Adrenal gland (tissue), 12 donors: ENCODE data around the gene TOP3B. TPM values are rescaled to one million over a fixed set of nuclear protein-coding genes. Genes with fewer than 3 reads are reported as not detected.

ENCODE experiments used
- DNase-seq, 7 donors: peaks; one replicate each; pipeline ENCODE4 v3.0.0-alpha.2; 2019 to 2020
- H3K27ac ChIP-seq, 5 donors: fragments of 200-600 bp; sonication (generic) in 4 of 5; 1 replicate in 3 of 5; 2 replicates in 2 of 5; pipeline versions ENCODE4 v1.5.1 to v1.8.0; 2016 to 2020; ENCODE audit warnings: mild to moderate bottlenecking in 1 of 5
- H3K27me3 ChIP-seq: fragments of 200-600 bp; 2 replicates; pipeline ENCODE4 v1.8.0; 2021
- H3K36me3 ChIP-seq, 2 donors: fragments of 200-600 bp; replicated peaks in 1 of 2; 1 replicate in 1 of 2; 2 replicates in 1 of 2; pipeline versions ENCODE4 v1.5.1 to v1.8.0; 2018 to 2022
- H3K4me1 ChIP-seq, 2 donors: fragments of 200-600 bp; replicated peaks in 1 of 2; 1 replicate in 1 of 2; 2 replicates in 1 of 2; pipeline versions ENCODE4 v1.5.1 to v1.8.0; 2018 to 2021
- H3K4me3 ChIP-seq, 4 donors: fragments of 200-600 bp; sonication (generic) in 3 of 4; one replicate each; pipeline ENCODE4 v1.5.1; 2016 to 2018
- H3K9me3 ChIP-seq, 3 donors: fragments of 200-600 bp; sonication (generic) in 1 of 3; replicated peaks in 1 of 3; 1 replicate in 2 of 3; 2 replicates in 1 of 3; pipeline versions ENCODE4 v1.5.1 to v1.8.0; 2016 to 2021
- CTCF ChIP-seq, 6 experiments: fragments of 450-650 bp in 4 of 6; fragments of 200-600 bp in 2 of 6; sonication (generic) in 1 of 6; IDR thresholded peaks; 1 replicate in 5 of 6; 2 replicates in 1 of 6; pipeline versions ENCODE4 v1.5.1 to v1.8.0; 2016 to 2021; ENCODE audit warnings: antibody characterized with exemption in 6 of 6, mild to moderate bottlenecking in 2 of 6, moderate library complexity in 1 of 6
- POLR2A ChIP-seq, 2 donors: fragments of 450-650 bp; IDR thresholded peaks; one replicate each; pipeline ENCODE4 v1.6.1; 2017; ENCODE audit warnings: antibody characterized with exemption in 2 of 2, mild to moderate bottlenecking in 2 of 2, moderate library complexity in 1 of 2
- WGBS, 4 donors: extraction: QIAGEN DNeasy Blood & Tissue Kit in 2 of 4; methylation state at CpG; one replicate each; pipeline versions ENCODE4 v1.1.5 to v1.1.7; 2013 to 2017; 5-methylcytosine and 5-hydroxymethylcytosine counted together
- intact Hi-C, 2 donors: fragments of 100-400 bp; cut with DNase I; formaldehyde crosslinking; loops; one replicate each; pipeline versions ENCODE4 v1.14.1 to v1.15.0; 2022 to 2023
- polyA plus RNA-seq, 3 donors: library from polyadenylated mRNA; stranded (reverse); fragments of 200-250 nt in 2 of 3; fragments of 350-450 nt in 1 of 3; fragmentation: Illumina TruSeq in 1 of 3; extraction: RNeasy Lipid Tissue Mini Kit (QIAGEN cat#74804) in 1 of 3; gene quantifications; one replicate each; pipeline ENCODE4 v1.2.3, GENCODE V29; 2013 to 2014
- total RNA-seq, 9 donors: library from RNA; depleted of rRNA in 4 of 9; stranded (reverse); fragments of >200 nt in 4 of 9; fragments of 120-200 nt in 1 of 9; fragmentation: NEBNext Ultra II Directional in 1 of 9; extraction: Animal tissue kit (Norgen Biotek cat#: 25700) in 1 of 9; gene quantifications; one replicate each; pipeline versions ENCODE4 v1.1.0 to v1.2.4, GENCODE V29; 2013 to 2023
- donor health status: healthy with polysubstance abuse.
- donor health status: Bipolar disorder and iron deficiency.
- donor health status: DM: yes; HTN: yes; CAD: no.
- donor health status: DM: no; HTN: no; CAD: no.
- donor health status: DM: no; HTN: no; CAD: no.
- donor health status: DM: yes; HTN: yes; CAD: no.

TOP3B gene
- total and polyA plus RNA-seq, 12 donors: 8.5 to 31.8 (median 21.8) TPM

GRCh38 chr22:21972806-21973205, 9.8 kb downstream of the TOP3B start:
- H3K4me1 ChIP-seq: no peaks in the 10 kb centered on the region
- H3K27me3 ChIP-seq: no peaks in the 10 kb centered on the region
- intact Hi-C loops: no loop called here
- H3K36me3 ChIP-seq: peaks cover 0 to 65% of the 10 kb centered on the region in 2 donors
- H3K9me3 ChIP-seq: no peaks in the 10 kb centered on the region
- 58 to 93% (median 83%) methylated on average over 1 to 6 of the region's 6 CpGs for WGBS, 4 donors
- no peak overlapping the region for H3K4me3 ChIP-seq
- no peak overlapping the region for H3K27ac ChIP-seq
- TF ChIP-seq CTCF (IDR thresholded peaks at IDR 0.05) (no peak), POLR2A (IDR thresholded peaks at IDR 0.05) (no peak)
- no peak for DNase-seq

GRCh38 chr22:21972293-21972779, 10.3 kb downstream of the TOP3B start:
- no peak overlapping the region for H3K27ac ChIP-seq
- no peak overlapping the region for H3K4me3 ChIP-seq
- intact Hi-C loops: no loop called here
- WGBS, 4 donors: 69 to 79% (median 73%) methylated on average over 7 of the region's 7 CpGs
- peak in 1 of 7 donors; percentile 43 for DNase-seq
- peaks cover 0 to 70% of the 10 kb centered on the region in 2 donors for H3K36me3 ChIP-seq
- H3K4me1 ChIP-seq: no peaks in the 10 kb centered on the region
- TF ChIP-seq POLR2A (IDR thresholded peaks at IDR 0.05) (no peak), CTCF (IDR thresholded peaks at IDR 0.05) (peak; percentile 31 to 67 (median 53))
- H3K9me3 ChIP-seq: no peaks in the 10 kb centered on the region
- no peaks in the 10 kb centered on the region for H3K27me3 ChIP-seq

GRCh38 chr22:21971858-21972275, 10.7 kb downstream of the TOP3B start:
- no peaks in the 10 kb centered on the region for H3K27me3 ChIP-seq
- DNase-seq: no peak
- H3K36me3 ChIP-seq: peaks cover 0 to 75% of the 10 kb centered on the region in 2 donors
- no peak for TF ChIP-seq POLR2A (IDR thresholded peaks at IDR 0.05)
- TF ChIP-seq CTCF (IDR thresholded peaks at IDR 0.05): no peak
- H3K9me3 ChIP-seq: no peaks in the 10 kb centered on the region
- no peaks in the 10 kb centered on the region for H3K4me1 ChIP-seq
- H3K4me3 ChIP-seq: no peak overlapping the region
- no peak overlapping the region for H3K27ac ChIP-seq
- intact Hi-C loops: no loop called here
- WGBS, 4 donors: 84 to 96% (median 88%) methylated on average over 4 to 7 of the region's 7 CpGs

- WGBS, 4 donors: 89 to 95% (median 92%) methylated on average over 18 of the region's 18 CpGs
- peaks cover 0 to 83% of the 10 kb centered on the region in 2 donors for H3K36me3 ChIP-seq
- H3K27me3 ChIP-seq: no peaks in the 10 kb centered on the region
These were observed 11.6 kb downstream of the TOP3B start for GRCh38 chr22:21970800-21971617.

More at GRCh38 chr22:21970800-21971617, 11.6 kb downstream of the TOP3B start:
- TF ChIP-seq POLR2A (IDR thresholded peaks at IDR 0.05) (no peak), CTCF (IDR thresholded peaks at IDR 0.05) (no peak)
- intact Hi-C loops: no loop called here
- no peaks in the 10 kb centered on the region for H3K9me3 ChIP-seq
- DNase-seq: no peak
- H3K27ac ChIP-seq: no peak overlapping the region
- H3K4me3 ChIP-seq: no peak overlapping the region
- H3K4me1 ChIP-seq: no peaks in the 10 kb centered on the region
